ENCODE data around the gene FCHO2.
"Not testable (repeated sequence)": the region's sequence is repeated elsewhere in the genome, so short reads cannot be mapped to it uniquely, and the experiment has no call there.

Gene FCHO2

GRCh38 chr5:72955768-72956323 lies at the start of gene FCHO2:
Gene FCHO2 (plus strand): TSS chr5:72956041. CDS start chr5:72956097, 56 bp downstream.
- Histone ChIP-seq H3K4me3 (ENCODE audit: low read depth in 1 of 2, low read length in 2 of 2) (peak within 1 kb of the TSS; percentile 90 to 94), H3K9me3 (ENCODE audit: control insufficient read depth in 1 of 2, low read length in 2 of 2) (no peaks in the 10 kb centered on the region), H3K4me1 (ENCODE audit: control insufficient read depth in 1 of 2, insufficient read depth in 2 of 2, low read length in 2 of 2) (peaks cover 0 to 24% of the 10 kb centered on the region in 2 donors), H3K27me3 (ENCODE audit: low read depth, low read length) (no peaks in the 10 kb centered on the region), H3K36me3 (ENCODE audit: control insufficient read depth in 1 of 2, insufficient read depth in 2 of 2, low read length in 2 of 2) (peaks cover 0 to 9% of the 10 kb centered on the region in 2 donors), H3K27ac (ENCODE audit: low read length) (peak within 1 kb of the TSS; percentile 98)

GRCh38 chr5:72906806-72907205 lies 49.0 kb upstream of the FCHO2 start:
- H3K36me3 ChIP-seq (ENCODE audit: control insufficient read depth in 1 of 2, insufficient read depth in 2 of 2, low read length in 2 of 2) = peaks cover 50 to 61% of the 10 kb centered on the region in 2 donors

GRCh38 chr5:72908664-72909063 lies 47.2 kb upstream of the FCHO2 start:
- Histone ChIP-seq H3K9me3 (ENCODE audit: control insufficient read depth in 1 of 2, low read length in 2 of 2) (no peaks in the 10 kb centered on the region), H3K4me3 (ENCODE audit: low read depth in 1 of 2, low read length in 2 of 2) (no peak overlapping the region), H3K27me3 (ENCODE audit: low read depth, low read length) (no peaks in the 10 kb centered on the region), H3K36me3 (ENCODE audit: control insufficient read depth in 1 of 2, insufficient read depth in 2 of 2, low read length in 2 of 2) (peaks cover 40 to 49% of the 10 kb centered on the region in 2 donors), H3K27ac (ENCODE audit: low read length) (no peak overlapping the region), H3K4me1 (ENCODE audit: control insufficient read depth in 1 of 2, insufficient read depth in 2 of 2, low read length in 2 of 2) (no peaks in the 10 kb centered on the region)

More at GRCh38 chr5:72906806-72907205, 49.0 kb upstream of the FCHO2 start:
- H3K4me3 ChIP-seq (ENCODE audit: low read depth in 1 of 2, low read length in 2 of 2) = no peak overlapping the region
- no peak overlapping the region for H3K27ac ChIP-seq (ENCODE audit: low read length)
- no peaks in the 10 kb centered on the region for H3K4me1 ChIP-seq (ENCODE audit: control insufficient read depth in 1 of 2, insufficient read depth in 2 of 2, low read length in 2 of 2)
- no peaks in the 10 kb centered on the region for H3K9me3 ChIP-seq (ENCODE audit: control insufficient read depth in 1 of 2, low read length in 2 of 2)
- no peaks in the 10 kb centered on the region for H3K27me3 ChIP-seq (ENCODE audit: low read depth, low read length)

- H3K9me3 ChIP-seq (ENCODE audit: control insufficient read depth in 1 of 2, low read length in 2 of 2) = no peaks in the 10 kb centered on the region
- no peaks in the 10 kb centered on the region for H3K27me3 ChIP-seq (ENCODE audit: low read depth, low read length)
- H3K27ac ChIP-seq (ENCODE audit: low read length) = no peak overlapping the region
- H3K4me1 ChIP-seq (ENCODE audit: control insufficient read depth in 1 of 2, insufficient read depth in 2 of 2, low read length in 2 of 2) = no peaks in the 10 kb centered on the region
- H3K4me3 ChIP-seq (ENCODE audit: low read depth in 1 of 2, low read length in 2 of 2) = no peak overlapping the region
- no peaks in the 10 kb centered on the region for H3K36me3 ChIP-seq (ENCODE audit: control insufficient read depth in 1 of 2, insufficient read depth in 2 of 2, low read length in 2 of 2)
Measured at GRCh38 chr5:72917371-72917776, 38.5 kb upstream of the FCHO2 start.

GRCh38 chr5:72920690-72921502 lies 34.9 kb upstream of the FCHO2 start:
- Histone ChIP-seq H3K36me3 (ENCODE audit: control insufficient read depth in 1 of 2, insufficient read depth in 2 of 2, low read length in 2 of 2) (no peaks in the 10 kb centered on the region), H3K4me1 (ENCODE audit: control insufficient read depth in 1 of 2, insufficient read depth in 2 of 2, low read length in 2 of 2) (no peaks in the 10 kb centered on the region), H3K27ac (ENCODE audit: low read length) (no peak overlapping the region), H3K27me3 (ENCODE audit: low read depth, low read length) (no peaks in the 10 kb centered on the region), H3K4me3 (ENCODE audit: low read depth in 1 of 2, low read length in 2 of 2) (no peak overlapping the region), H3K9me3 (ENCODE audit: control insufficient read depth in 1 of 2, low read length in 2 of 2) (no peaks in the 10 kb centered on the region)

GRCh38 chr5:72921886-72922285 lies 34.0 kb upstream of the FCHO2 start:
- Histone ChIP-seq H3K4me3 (ENCODE audit: low read depth in 1 of 2, low read length in 2 of 2) (no peak overlapping the region), H3K27me3 (ENCODE audit: low read depth, low read length) (no peaks in the 10 kb centered on the region), H3K27ac (ENCODE audit: low read length) (no peak overlapping the region), H3K9me3 (ENCODE audit: control insufficient read depth in 1 of 2, low read length in 2 of 2) (no peaks in the 10 kb centered on the region), H3K36me3 (ENCODE audit: control insufficient read depth in 1 of 2, insufficient read depth in 2 of 2, low read length in 2 of 2) (no peaks in the 10 kb centered on the region), H3K4me1 (ENCODE audit: control insufficient read depth in 1 of 2, insufficient read depth in 2 of 2, low read length in 2 of 2) (no peaks in the 10 kb centered on the region)

GRCh38 chr5:72922422-72922821 lies 33.4 kb upstream of the FCHO2 start:
- no peak overlapping the region for H3K4me3 ChIP-seq (ENCODE audit: low read depth in 1 of 2, low read length in 2 of 2)
- no peaks in the 10 kb centered on the region for H3K4me1 ChIP-seq (ENCODE audit: control insufficient read depth in 1 of 2, insufficient read depth in 2 of 2, low read length in 2 of 2)
- no peaks in the 10 kb centered on the region for H3K36me3 ChIP-seq (ENCODE audit: control insufficient read depth in 1 of 2, insufficient read depth in 2 of 2, low read length in 2 of 2)
- H3K9me3 ChIP-seq (ENCODE audit: control insufficient read depth in 1 of 2, low read length in 2 of 2) = no peaks in the 10 kb centered on the region
- H3K27me3 ChIP-seq (ENCODE audit: low read depth, low read length) = no peaks in the 10 kb centered on the region
- no peak overlapping the region for H3K27ac ChIP-seq (ENCODE audit: low read length)

- Histone ChIP-seq H3K9me3 (ENCODE audit: control insufficient read depth in 1 of 2, low read length in 2 of 2) (no peaks in the 10 kb centered on the region), H3K4me1 (ENCODE audit: control insufficient read depth in 1 of 2, insufficient read depth in 2 of 2, low read length in 2 of 2) (no peaks in the 10 kb centered on the region), H3K27me3 (ENCODE audit: low read depth, low read length) (no peaks in the 10 kb centered on the region), H3K36me3 (ENCODE audit: control insufficient read depth in 1 of 2, insufficient read depth in 2 of 2, low read length in 2 of 2) (no peaks in the 10 kb centered on the region), H3K27ac (ENCODE audit: low read length) (no peak overlapping the region), H3K4me3 (ENCODE audit: low read depth in 1 of 2, low read length in 2 of 2) (no peak overlapping the region)
Measured at GRCh38 chr5:72925336-72926010, 30.4 kb upstream of the FCHO2 start.

- H3K4me3 ChIP-seq (ENCODE audit: low read depth in 1 of 2, low read length in 2 of 2); H3K36me3 ChIP-seq (ENCODE audit: control insufficient read depth in 1 of 2, insufficient read depth in 2 of 2, low read length in 2 of 2); H3K4me1 ChIP-seq (ENCODE audit: control insufficient read depth in 1 of 2, insufficient read depth in 2 of 2, low read length in 2 of 2); H3K9me3 ChIP-seq (ENCODE audit: control insufficient read depth in 1 of 2, low read length in 2 of 2); H3K27ac ChIP-seq (ENCODE audit: low read length); H3K27me3 ChIP-seq (ENCODE audit: low read depth, low read length): not testable (repeated sequence)
Measured at GRCh38 chr5:72932686-72933085, 23.2 kb upstream of the FCHO2 start.

- not testable (repeated sequence) for H3K9me3 ChIP-seq (ENCODE audit: control insufficient read depth in 1 of 2, low read length in 2 of 2); H3K27me3 ChIP-seq (ENCODE audit: low read depth, low read length); H3K27ac ChIP-seq (ENCODE audit: low read length); H3K4me1 ChIP-seq (ENCODE audit: control insufficient read depth in 1 of 2, insufficient read depth in 2 of 2, low read length in 2 of 2); H3K4me3 ChIP-seq (ENCODE audit: low read depth in 1 of 2, low read length in 2 of 2); H3K36me3 ChIP-seq (ENCODE audit: control insufficient read depth in 1 of 2, insufficient read depth in 2 of 2, low read length in 2 of 2)
Measured at GRCh38 chr5:72934953-72935725, 20.7 kb upstream of the FCHO2 start.

GRCh38 chr5:72936893-72937292 lies 18.9 kb upstream of the FCHO2 start:
- no peak overlapping the region for H3K4me3 ChIP-seq (ENCODE audit: low read depth in 1 of 2, low read length in 2 of 2)
- H3K4me1 ChIP-seq (ENCODE audit: control insufficient read depth in 1 of 2, insufficient read depth in 2 of 2, low read length in 2 of 2) = peaks cover 4 to 8% of the 10 kb centered on the region in 2 donors
- no peaks in the 10 kb centered on the region for H3K27me3 ChIP-seq (ENCODE audit: low read depth, low read length)
- H3K36me3 ChIP-seq (ENCODE audit: control insufficient read depth in 1 of 2, insufficient read depth in 2 of 2, low read length in 2 of 2) = no peaks in the 10 kb centered on the region
- no peaks in the 10 kb centered on the region for H3K9me3 ChIP-seq (ENCODE audit: control insufficient read depth in 1 of 2, low read length in 2 of 2)
- no peak overlapping the region for H3K27ac ChIP-seq (ENCODE audit: low read length)

Data from muscle layer of duodenum (tissue), 2 donors.